Lung (tissue), 12 donors: ENCODE measurements around the gene ZFP2. TPM values are rescaled to one million over a fixed set of nuclear protein-coding genes. Genes with fewer than 3 reads are reported as not detected.

Experiments used
- ATAC-seq: fragments of 200-7000 bp; cut with Tn5 transposase; one replicate; pipeline ENCODE4 v1.9.1; 2020; ENCODE audit warnings: moderate number of reproducible peaks; ENCODE audit not compliant: insufficient read depth, low FRiP score
- DNase-seq, 3 donors: peaks; one replicate each; pipeline ENCODE4 v3.0.0-alpha.2; 2013 to 2017
- H3K27ac ChIP-seq, 2 donors: one replicate each; pipeline ENCODE4 v1.5.1; 2013; ENCODE audit warnings: mild to moderate bottlenecking in 2 of 2, moderate library complexity in 2 of 2, control low read depth in 1 of 2, inconsistent platforms in 1 of 2, low read depth in 1 of 2, low read length in 1 of 2
- H3K27me3 ChIP-seq, 3 donors: one replicate each; pipeline ENCODE4 v1.5.1; 2013; ENCODE audit warnings: low read length in 2 of 3; ENCODE audit not compliant: control insufficient read depth in 3 of 3, insufficient read depth in 3 of 3
- H3K36me3 ChIP-seq, 4 donors: one replicate each; pipeline ENCODE4 v1.5.1; 2013; ENCODE audit warnings: low read length in 4 of 4, mild to moderate bottlenecking in 1 of 4, moderate library complexity in 1 of 4; ENCODE audit not compliant: control insufficient read depth in 4 of 4, insufficient read depth in 4 of 4
- H3K4me1 ChIP-seq, 5 donors: one replicate each; pipeline ENCODE4 v1.5.1; 2013; ENCODE audit warnings: low read length in 5 of 5, mild to moderate bottlenecking in 2 of 5, moderate library complexity in 1 of 5; ENCODE audit not compliant: control insufficient read depth in 5 of 5, insufficient read depth in 5 of 5
- H3K4me3 ChIP-seq: one replicate; pipeline ENCODE4 v1.5.1; 2013; ENCODE audit warnings: mild to moderate bottlenecking, control low read depth, moderate library complexity
- H3K9ac ChIP-seq, 2 donors: one replicate each; pipeline ENCODE4 v1.5.1; 2013; ENCODE audit warnings: low read length in 2 of 2, control low read depth in 1 of 2; ENCODE audit not compliant: insufficient read depth in 1 of 2
- H3K9me3 ChIP-seq, 4 donors: one replicate each; pipeline ENCODE4 v1.5.1; 2013; ENCODE audit warnings: low read length in 3 of 4, mild to moderate bottlenecking in 1 of 4, moderate library complexity in 1 of 4; ENCODE audit not compliant: control insufficient read depth in 4 of 4, insufficient read depth in 3 of 4
- WGBS, 2 donors: extraction: QIAGEN DNeasy Blood & Tissue Kit; methylation state at CpG; one replicate each; pipeline ENCODE4 v1.1.7; 2013; 5-methylcytosine and 5-hydroxymethylcytosine counted together
- polyA plus RNA-seq, 2 donors: library from polyadenylated mRNA; stranded (reverse); fragments of 200-250 nt; gene quantifications; one replicate each; pipeline ENCODE4 v1.2.1, GENCODE V29; 2013
- total RNA-seq, 2 donors: library from RNA; depleted of rRNA in 1 of 2; stranded (reverse); fragments of >200 nt in 1 of 2; gene quantifications; one replicate each; pipeline ENCODE4 v1.2.1, GENCODE V29; 2014 to 2021
- TF ChIP-seq, protein P1 (sequence below): IDR thresholded peaks from 2 replicates; pipeline ENCODE4 v1.5.1; 2012; ENCODE audit warnings: mild to moderate bottlenecking; ENCODE audit errors: control extremely low read depth, extremely low read depth
- donor health status: control.
- donor health status: control.
- donor health status: Bipolar disorder and iron deficiency.
- donor health status: healthy.
- donor health status: DM: yes; HTN: yes; CAD: no.

Gene ZFP2
- total and polyA plus RNA-seq, 4 donors, result 0.35 to 5.3 (median 1.3) TPM

DNA sequence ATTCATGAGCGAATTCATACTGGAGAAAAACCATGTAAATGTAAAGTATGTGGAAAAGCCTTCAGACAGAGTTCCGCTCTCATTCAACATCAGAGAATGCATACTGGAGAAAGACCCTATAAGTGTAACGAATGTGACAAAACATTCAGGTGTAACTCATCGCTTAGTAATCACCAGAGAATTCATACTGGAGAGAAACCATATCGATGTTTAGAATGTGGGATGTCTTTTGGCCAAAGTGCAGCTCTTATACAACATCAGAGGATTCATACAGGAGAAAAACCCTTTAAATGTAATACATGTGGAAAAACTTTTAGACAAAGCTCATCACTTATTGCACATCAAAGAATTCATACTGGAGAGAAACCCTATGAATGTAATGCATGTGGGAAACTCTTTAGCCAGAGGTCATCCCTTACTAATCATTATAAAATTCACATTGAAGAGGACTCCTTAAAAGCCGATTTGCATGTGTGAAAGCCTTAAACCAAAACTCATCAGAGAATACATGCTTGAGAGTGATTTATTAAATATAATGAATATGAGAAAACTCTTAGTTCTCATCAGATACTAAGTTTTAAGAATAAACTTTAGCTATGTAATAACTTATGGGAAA is 11.8 kb upstream of the ZFP2 start:
- Histone ChIP-seq H3K36me3 (peaks cover 10 to 80% (median 49%) of the 10 kb centered on the region in 4 donors), H3K4me1 (no peaks in the 10 kb centered on the region), H3K27ac (no peak overlapping the region), H3K4me3 (no peak overlapping the region), H3K9me3 (peaks cover 25 to 58% (median 33%) of the 10 kb centered on the region in 4 donors), H3K9ac (no peak overlapping the region), H3K27me3 (no peaks in the 10 kb centered on the region)
- TF ChIP-seq, protein P1, sequence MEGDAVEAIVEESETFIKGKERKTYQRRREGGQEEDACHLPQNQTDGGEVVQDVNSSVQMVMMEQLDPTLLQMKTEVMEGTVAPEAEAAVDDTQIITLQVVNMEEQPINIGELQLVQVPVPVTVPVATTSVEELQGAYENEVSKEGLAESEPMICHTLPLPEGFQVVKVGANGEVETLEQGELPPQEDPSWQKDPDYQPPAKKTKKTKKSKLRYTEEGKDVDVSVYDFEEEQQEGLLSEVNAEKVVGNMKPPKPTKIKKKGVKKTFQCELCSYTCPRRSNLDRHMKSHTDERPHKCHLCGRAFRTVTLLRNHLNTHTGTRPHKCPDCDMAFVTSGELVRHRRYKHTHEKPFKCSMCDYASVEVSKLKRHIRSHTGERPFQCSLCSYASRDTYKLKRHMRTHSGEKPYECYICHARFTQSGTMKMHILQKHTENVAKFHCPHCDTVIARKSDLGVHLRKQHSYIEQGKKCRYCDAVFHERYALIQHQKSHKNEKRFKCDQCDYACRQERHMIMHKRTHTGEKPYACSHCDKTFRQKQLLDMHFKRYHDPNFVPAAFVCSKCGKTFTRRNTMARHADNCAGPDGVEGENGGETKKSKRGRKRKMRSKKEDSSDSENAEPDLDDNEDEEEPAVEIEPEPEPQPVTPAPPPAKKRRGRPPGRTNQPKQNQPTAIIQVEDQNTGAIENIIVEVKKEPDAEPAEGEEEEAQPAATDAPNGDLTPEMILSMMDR, result no peak
- WGBS, 2 donors, result 98% methylated on average over 6 of the region's 6 CpGs
- DNase-seq (no peak), ATAC-seq (no peak)

DNA sequence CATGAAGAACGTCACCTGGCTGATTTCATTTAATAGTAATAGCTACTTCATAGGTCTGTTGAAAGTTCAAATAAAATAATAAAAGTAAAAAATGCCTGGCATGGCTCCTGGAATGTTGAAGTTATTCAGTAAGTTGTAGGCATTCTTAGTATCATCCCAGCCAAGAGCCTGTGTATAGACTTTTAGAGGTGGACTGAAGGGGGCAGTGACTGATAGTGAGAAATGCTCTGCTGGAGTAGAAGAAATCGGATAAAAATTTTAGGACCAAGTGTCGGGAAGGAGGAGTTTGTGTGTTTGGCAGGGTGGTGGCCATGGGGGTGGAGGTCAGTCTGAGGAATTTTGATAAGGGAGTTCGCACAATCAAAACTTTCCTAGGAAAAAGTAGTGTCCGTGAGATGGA is 3.6 kb downstream of the ZFP2 start:
- no peak overlapping the region for H3K27ac ChIP-seq
- H3K36me3 ChIP-seq, result peaks cover 0 to 8% (median 4%) of the 10 kb centered on the region in 4 donors
- H3K9me3 ChIP-seq, result peaks cover 0 to 14% (median 7%) of the 10 kb centered on the region in 4 donors
- peaks cover 0 to 3% (median 0%) of the 10 kb centered on the region in 5 donors for H3K4me1 ChIP-seq
- DNase-seq (no peak), ATAC-seq (no peak)
- no peak overlapping the region for H3K4me3 ChIP-seq
- no peak overlapping the region for H3K9ac ChIP-seq
- H3K27me3 ChIP-seq, result no peaks in the 10 kb centered on the region
- TF ChIP-seq, protein P1, result no peak
- WGBS, 2 donors, result 75 to 84% methylated on average over 5 of the region's 5 CpGs

DNA sequence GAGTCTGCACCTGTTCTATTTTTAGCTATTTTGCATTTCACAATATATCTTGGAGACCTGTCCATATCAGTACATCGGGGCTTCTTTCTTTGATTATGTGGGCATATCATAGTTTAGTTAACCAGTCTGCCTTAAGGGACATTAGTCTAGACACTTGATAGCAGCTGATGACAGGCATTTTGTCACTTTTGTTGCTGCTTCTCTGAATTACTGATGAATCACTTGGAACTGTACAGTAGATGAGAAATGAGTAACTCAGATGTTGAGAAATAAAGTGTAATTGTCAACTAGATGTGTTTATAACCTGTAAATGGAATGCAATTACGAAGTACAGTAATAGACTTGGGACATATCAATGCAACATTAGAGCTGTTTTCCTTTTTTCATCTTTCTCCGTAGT is 7.1 kb downstream of the ZFP2 start:
- WGBS, 2 donors, result 77 to 97% methylated on average over 3 of the region's 3 CpGs
- H3K36me3 ChIP-seq, result peaks cover 0 to 17% (median 9%) of the 10 kb centered on the region in 4 donors

More for the DNA sequence above, 7.1 kb downstream of the ZFP2 start:
- ATAC-seq, result no peak
- Histone ChIP-seq H3K27ac (no peak overlapping the region), H3K4me3 (no peak overlapping the region), H3K27me3 (no peaks in the 10 kb centered on the region), H3K4me1 (no peaks in the 10 kb centered on the region), H3K9me3 (peaks cover 0 to 21% (median 10%) of the 10 kb centered on the region in 4 donors), H3K9ac (no peak overlapping the region)
- DNase-seq, result no peak
- TF ChIP-seq, protein P1, result no peak
